ENCODE data around the gene IFNE.

DNA sequence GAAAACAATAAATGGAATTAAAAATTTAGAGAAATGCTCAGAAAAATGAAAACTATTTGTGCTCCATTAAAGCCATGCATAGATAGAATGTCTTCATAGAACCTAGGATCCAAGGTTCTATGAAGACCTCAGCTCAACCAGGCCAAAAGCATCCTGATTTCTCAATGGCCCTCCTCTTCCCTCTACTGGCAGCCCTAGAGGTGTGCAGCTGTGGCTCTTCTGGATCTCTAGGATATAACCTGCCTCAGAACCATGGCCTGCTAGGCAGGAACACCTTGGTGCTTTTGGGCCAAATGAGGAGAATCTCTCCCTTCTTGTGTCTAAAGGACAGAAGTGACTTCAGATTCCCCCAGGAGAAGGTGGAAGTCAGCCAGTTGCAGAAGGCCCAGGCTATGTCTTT is 26.8 kb downstream of the IFNE start:
- TF ChIP-seq EZH2 (IDR thresholded peaks at IDR 0.05) = no peak
- TF ChIP-seq POLR2AphosphoS5 (IDR thresholded peaks at IDR 0.05; ENCODE audit: borderline replicate concordance, low read depth, low read length) = no peak
- no peak for TF ChIP-seq FOXP2 (optimal IDR thresholded peaks at IDR 0.05; ENCODE audit: control extremely low read depth, extremely low read length, insufficient read depth)

Measured in SK-N-MC (cell line).